ENCODE measurements around the gene CDC42BPB.

The CDC42BPB gene

GRCh38 chr14:103020271-103021170 is 36.8 kb downstream of the CDC42BPB start:
- DNase-seq: no peak
- Histone ChIP-seq H3K27me3 (replicated peaks) (no peaks in the 10 kb centered on the region), H3K27ac (no peak overlapping the region), H3K4me3 (ENCODE audit: low read depth, low read length) (no peak overlapping the region), H3K36me3 (replicated peaks) (no peaks in the 10 kb centered on the region)
- TF ChIP-seq CTCF (IDR thresholded peaks at IDR 0.05; ENCODE audit: low read depth, low read length, missing control alignments): no peak
- in situ Hi-C loops (cut with HindIII; ENCODE audit: low pct_ligation_motif_present, low sequenced_read_pairs): no loop called here

GRCh38 chr14:103019826-103020225 is 37.5 kb downstream of the CDC42BPB start:
- H3K27me3 ChIP-seq (replicated peaks): no peaks in the 10 kb centered on the region
- in situ Hi-C loops (cut with HindIII; ENCODE audit: low pct_ligation_motif_present, low sequenced_read_pairs): no loop called here
- no peak overlapping the region for H3K27ac ChIP-seq
- DNase-seq: no peak
- no peak overlapping the region for H3K4me3 ChIP-seq (ENCODE audit: low read depth, low read length)
- TF ChIP-seq CTCF (IDR thresholded peaks at IDR 0.05; ENCODE audit: low read depth, low read length, missing control alignments): no peak
- H3K36me3 ChIP-seq (replicated peaks): no peaks in the 10 kb centered on the region

- in situ Hi-C loops (cut with HindIII; ENCODE audit: low pct_ligation_motif_present, low sequenced_read_pairs): no loop called here
- no peak overlapping the region for H3K4me3 ChIP-seq (ENCODE audit: low read depth, low read length)
- H3K27ac ChIP-seq: no peak overlapping the region
- H3K27me3 ChIP-seq (replicated peaks): no peaks in the 10 kb centered on the region
- H3K36me3 ChIP-seq (replicated peaks): no peaks in the 10 kb centered on the region
- no peak for TF ChIP-seq CTCF (IDR thresholded peaks at IDR 0.05; ENCODE audit: low read depth, low read length, missing control alignments)
- no peak for DNase-seq
Observed at GRCh38 chr14:103019236-103019635, 38.1 kb downstream of the CDC42BPB start.

- DNase-seq: no peak
- no peak overlapping the region for H3K4me3 ChIP-seq (ENCODE audit: low read depth, low read length)
- no peaks in the 10 kb centered on the region for H3K36me3 ChIP-seq (replicated peaks)
- no peak for TF ChIP-seq CTCF (IDR thresholded peaks at IDR 0.05; ENCODE audit: low read depth, low read length, missing control alignments)
- H3K27me3 ChIP-seq (replicated peaks): no peaks in the 10 kb centered on the region
- in situ Hi-C loops (cut with HindIII; ENCODE audit: low pct_ligation_motif_present, low sequenced_read_pairs): no loop called here
- no peak overlapping the region for H3K27ac ChIP-seq
Observed at GRCh38 chr14:103016594-103016993, 40.8 kb downstream of the CDC42BPB start.

- no peak for DNase-seq
- H3K36me3 ChIP-seq (replicated peaks): no peaks in the 10 kb centered on the region
- in situ Hi-C loops (cut with HindIII; ENCODE audit: low pct_ligation_motif_present, low sequenced_read_pairs): no loop called here
- H3K27me3 ChIP-seq (replicated peaks): no peaks in the 10 kb centered on the region
- H3K27ac ChIP-seq: no peak overlapping the region
- TF ChIP-seq CTCF (IDR thresholded peaks at IDR 0.05; ENCODE audit: low read depth, low read length, missing control alignments): no peak
- no peak overlapping the region for H3K4me3 ChIP-seq (ENCODE audit: low read depth, low read length)
Observed at GRCh38 chr14:103016071-103016470, 41.3 kb downstream of the CDC42BPB start.
